HepG2 (cell line): ENCODE results near the gene KLHL21. TPM values are rescaled to one million over a fixed set of nuclear protein-coding genes. Genes with fewer than 3 reads are reported as not detected.

ENCODE experiments used
- ATAC-seq: fragments of 200-7000 bp; cut with Tn5 transposase; 3 replicates; pipeline ENCODE4 v1.9.1; 2020; ENCODE audit warnings: mild to moderate bottlenecking, moderate library complexity
- BruUV-seq: library from RNA; stranded (reverse); fragments of 400-500 nt; replicated peaks from 2 replicates; lab custom pipeline; 2021; lab: Mats Ljungman, UMichigan
- CTCF ChIA-PET: fragments of 300-600 bp; formaldehyde crosslinking; extraction: SDS; loops from one replicate; lab custom pipeline; 2021; ENCODE audit warnings: low total read pairs, inconsistent platforms, low intra/inter-chr PET ratio; lab: Yijun Ruan, JAX
- POLR2A ChIA-PET: fragments of 350-600 bp; sonication (Branson Sonifier 250); formaldehyde crosslinking; loops from one replicate; lab custom pipeline; 2020; ENCODE audit warnings: antibody characterized with exemption, inconsistent platforms; lab: Yijun Ruan, JAX
- DNase-seq: peaks from one replicate; pipeline ENCODE4 v3.0.0-alpha.2; 2015; ENCODE audit warnings: low spot score
- FAIRE-seq: peaks from 3 replicates; lab custom pipeline; 2011; peaks lifted over from hg19 to GRCh38; lab: Jason Lieb, UNC
- H2AFZ ChIP-seq: one replicate; pipeline ENCODE4 v1.6.1; 2011; ENCODE audit warnings: low read length, inconsistent platforms
- H3K27ac ChIP-seq: fragments of 300-600 bp; 3 replicates; pipeline ENCODE4 v1.8.0; 2011; ENCODE audit warnings: mixed run types, mild to moderate bottlenecking, mixed read lengths, low read length, inconsistent platforms; ENCODE audit not compliant: insufficient read depth; ENCODE audit errors: extremely low read length
- H3K27me3 ChIP-seq, 2 experiments: fragments of 200-600 bp in 1 of 2; 2 replicates in 1 of 2; 3 replicates in 1 of 2; pipeline versions ENCODE4 v1.6.0 to v1.8.0; 2011; ENCODE audit warnings: low read length in 2 of 2, mild to moderate bottlenecking in 2 of 2, moderate library complexity in 2 of 2, inconsistent platforms in 1 of 2; ENCODE audit not compliant: insufficient read depth in 2 of 2, control insufficient read depth in 1 of 2
- H3K36me3 ChIP-seq, 2 experiments: fragments of 200-600 bp in 1 of 2; replicated peaks in 1 of 2; 2 replicates in 1 of 2; 3 replicates in 1 of 2; pipeline versions ENCODE4 v1.5.1 to v1.8.0; 2011; ENCODE audit warnings: low read length in 2 of 2, inconsistent platforms in 1 of 2; ENCODE audit not compliant: insufficient read depth in 2 of 2, control insufficient read depth in 1 of 2
- H3K4me1 ChIP-seq: 2 replicates; pipeline ENCODE4 v1.5.1; 2012; ENCODE audit warnings: low read length, inconsistent platforms; ENCODE audit not compliant: insufficient read depth
- H3K4me2 ChIP-seq: 2 replicates; pipeline ENCODE4 v1.6.0; 2011; ENCODE audit warnings: low read depth, low read length, inconsistent platforms
- H3K4me3 ChIP-seq, 3 experiments: fragments of 200-600 bp in 1 of 3; sonication (generic), shearing (Covaris generic) in 1 of 3; replicated peaks in 1 of 3; 2 replicates each; pipeline ENCODE4 v1.5.1; 2011 to 2016; ENCODE audit warnings: low read length in 3 of 3, inconsistent platforms in 2 of 3, low read depth in 2 of 3, mild to moderate bottlenecking in 2 of 3, control low read depth in 1 of 3, mixed read lengths in 1 of 3; ENCODE audit not compliant: insufficient read depth in 1 of 3
- H3K79me2 ChIP-seq: one replicate; pipeline ENCODE4 v1.6.1; 2011; ENCODE audit warnings: low read length, inconsistent platforms; ENCODE audit not compliant: insufficient read depth
- H3K9ac ChIP-seq: 2 replicates; pipeline ENCODE4 v1.6.0; 2011; ENCODE audit warnings: mild to moderate bottlenecking, low read depth, low read length, inconsistent platforms; ENCODE audit not compliant: insufficient read depth
- H3K9me3 ChIP-seq: 2 replicates; pipeline ENCODE4 v1.5.1; 2012; ENCODE audit warnings: mild to moderate bottlenecking, low read length
- H4K20me1 ChIP-seq: 2 replicates; pipeline ENCODE4 v1.6.0; 2011; ENCODE audit warnings: inconsistent platforms, mild to moderate bottlenecking, low read length, moderate library complexity; ENCODE audit not compliant: insufficient read depth
- AGO2 ChIP-seq: fragments of 200-400 bp; formaldehyde crosslinking; optimal IDR thresholded peaks from 2 replicates; pipeline ENCODE3; 2017; ENCODE audit warnings: mild to moderate bottlenecking, low read depth, low read length, moderate library complexity
- HNRNPL ChIP-seq: fragments of 200-400 bp; formaldehyde crosslinking; IDR thresholded peaks from 2 replicates; pipeline ENCODE4 v1.6.1; 2017; ENCODE audit warnings: mild to moderate bottlenecking, low read depth, low read length
- KDM1A ChIP-seq: IDR thresholded peaks from 2 replicates; pipeline ENCODE4 v1.6.1; 2016; ENCODE audit warnings: missing compliant biosample characterization
- KDM5B ChIP-seq: sonication (generic); formaldehyde crosslinking; IDR thresholded peaks from 2 replicates; pipeline ENCODE4 v1.4.0; 2020; ENCODE audit warnings: missing genetic modification reagents, mild to moderate bottlenecking, borderline replicate concordance
- LCORL ChIP-seq, 2 experiments: fragments of 450-650 bp in 1 of 2; sonication (generic) in 1 of 2; formaldehyde crosslinking in 1 of 2; IDR thresholded peaks; 2 replicates each; pipeline versions ENCODE4 v1.5.0 to v1.6.1; 2017 to 2020; ENCODE audit warnings: antibody characterized with exemption in 1 of 2, missing genetic modification reagents in 1 of 2
- ZNF136 ChIP-seq: sonication (generic); formaldehyde crosslinking; IDR thresholded peaks from 2 replicates; pipeline ENCODE4 v1.8.1; 2022; ENCODE audit warnings: low read depth, mild to moderate bottlenecking, moderate library complexity, missing genetic modification reagents
- WGBS: methylation state at CpG from one replicate; pipeline ENCODE4 v1.1.6; 2017; ENCODE audit warnings: low lambda C conversion rate; 5-methylcytosine and 5-hydroxymethylcytosine counted together
- in situ Hi-C: cut with HindIII; loops from 2 replicates; pipeline ENCODE4 v1.10.0; 2017; ENCODE audit warnings: low pct_unique_long_range_greater_than_20kb; ENCODE audit not compliant: extremely low pct_ligation_motif_present
- intact Hi-C: fragments of 100-400 bp; cut with micrococcal nuclease; formaldehyde crosslinking; loops from one replicate; pipeline ENCODE4 v1.10.0; 2022; ENCODE audit not compliant: unreplicated experiment
- polyA plus RNA-seq, 8 experiments: library from polyadenylated mRNA; depleted of rRNA in 3 of 8; stranded (reverse) in 7 of 8; unstranded in 1 of 8; fragments of >200 nt; fragmentation: Illumina TruSeq in 4 of 8; extraction: Trizol in 4 of 8; gene quantifications; 2 replicates each; pipeline versions ENCODE4 v1.2.1 to v1.2.3, GENCODE V29; 2011 to 2016; ENCODE audit warnings: low read depth in 4 of 8, missing spikeins in 1 of 8, mixed read lengths in 1 of 8; ENCODE audit not compliant: insufficient read depth in 1 of 8
- total RNA-seq, 5 experiments: library from RNA; depleted of rRNA; stranded (reverse); fragments of >200 nt; fragmentation: Illumina TruSeq; extraction: Trizol; gene quantifications; 2 replicates each; pipeline ENCODE4 v1.2.3, GENCODE V29; 2016; ENCODE audit warnings: low read depth in 1 of 5

KLHL21 gene
- total and polyA plus RNA-seq, 2 of the 13 experiments (the other 11 are each of a cell fraction or from before 2014, with no cell fraction given) = 14.8 to 25.0 TPM

DNA sequence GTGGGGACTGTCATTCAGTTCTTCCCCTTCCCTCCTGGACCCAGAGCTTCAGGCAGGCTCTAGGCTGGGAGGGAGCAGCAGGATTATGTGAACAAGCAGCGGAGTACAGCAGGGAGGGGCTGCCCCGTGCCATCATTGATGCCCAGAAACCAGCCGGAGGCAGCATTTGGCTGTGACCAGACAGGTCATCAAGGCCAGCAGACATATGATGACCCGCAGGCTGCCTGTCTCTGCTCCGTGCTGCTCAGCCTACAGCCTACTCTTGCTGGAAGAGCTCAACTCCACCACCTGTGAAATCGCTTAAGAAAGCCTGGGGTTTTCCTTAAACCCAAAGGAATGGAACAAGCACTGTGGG lies 4.9 kb downstream of the KLHL21 start (continued):
- TF ChIP-seq KDM5B (CRISPR knock-in tag) = no peak
- TF ChIP-seq HNRNPL = no peak
- TF ChIP-seq, all 625 proteins: peak for 0

DNA sequence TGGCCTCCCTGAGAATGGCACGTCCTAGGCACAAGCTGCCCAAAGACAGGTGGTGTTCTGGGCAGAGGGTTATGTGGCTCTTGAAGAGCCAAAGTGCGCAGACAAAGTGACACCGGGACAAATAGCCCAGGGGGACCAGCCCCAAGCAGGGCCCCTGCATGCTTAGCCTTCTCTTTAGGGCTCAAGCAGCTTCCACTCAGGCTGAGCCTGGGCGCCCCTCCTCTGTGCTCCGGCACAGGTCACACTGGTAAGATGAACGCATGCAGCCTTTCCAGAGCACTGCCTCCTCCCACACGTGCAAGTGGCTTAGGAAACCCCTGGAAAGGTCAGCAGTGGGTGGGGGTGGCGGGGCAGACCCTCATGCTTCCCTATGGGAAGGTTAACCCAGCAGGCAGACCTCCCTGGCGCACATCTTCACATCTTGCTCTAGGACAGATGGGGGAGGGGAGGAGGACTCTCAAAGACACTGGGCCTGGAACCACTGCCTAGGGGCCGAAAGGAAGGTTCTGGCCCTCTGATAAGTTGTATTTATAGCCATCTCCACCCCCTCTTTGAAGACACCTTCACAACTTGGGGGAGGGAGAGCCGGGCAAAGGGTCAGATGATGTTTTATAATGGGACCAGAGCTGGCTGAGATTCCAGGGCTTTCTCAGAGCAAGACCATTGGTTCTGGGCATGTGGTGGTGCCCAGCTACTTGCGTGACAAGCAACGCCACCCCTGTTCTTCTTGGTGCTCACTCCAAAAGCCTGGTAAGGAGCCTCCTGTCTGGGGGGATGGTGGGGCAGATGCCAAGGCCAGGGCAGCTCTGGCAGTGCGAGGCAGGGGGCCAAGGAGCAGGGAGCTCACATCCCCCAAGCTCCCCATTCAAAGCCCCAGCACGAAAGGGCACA lies 5.5 kb downstream of the KLHL21 start:
- H3K4me1 ChIP-seq = peaks cover 31% of the 10 kb centered on the region
- intact Hi-C loops = no loop called here
- no peaks in the 10 kb centered on the region for H3K9me3 ChIP-seq
- POLR2A ChIA-PET = interaction anchor here (1.2 kb wide), 1 partner anchor 19 kb away, joined by 3 read pairs; no protein-coding TSS in a partner anchor
- peaks cover 36 to 72% of the 10 kb centered on the region in 2 experiments for H3K36me3 ChIP-seq
- ATAC-seq = no peak
- no peak for TF ChIP-seq ZNF136 (CRISPR knock-in tag)
- peak; percentile 55 for TF ChIP-seq AGO2
- TF ChIP-seq, all 625 proteins: peak for 1
- no peak overlapping the region for H2AFZ ChIP-seq
- CTCF ChIA-PET = no interaction called here
- H3K4me3 ChIP-seq = no peak overlapping the region
- H4K20me1 ChIP-seq = peaks cover 64% of the 10 kb centered on the region
- H3K27me3 ChIP-seq = no peaks in the 10 kb centered on the region; a peak in 1 of 5 replicates
- in situ Hi-C loops = no loop called here
- FAIRE-seq (no peak), DNase-seq (no peak)
- no peak overlapping the region for H3K9ac ChIP-seq
- H3K27ac ChIP-seq = no peak overlapping the region
- BruUV-seq = no TSS peak
- 92% methylated on average over 11 of the region's 15 CpGs for WGBS
- H3K79me2 ChIP-seq = peaks cover 59% of the 10 kb centered on the region
- H3K4me2 ChIP-seq = no peak overlapping the region

GRCh38 chr1:6596351-6596750 lies 6.3 kb downstream of the KLHL21 start:
- FAIRE-seq (no peak), DNase-seq (no peak), ATAC-seq (no peak)
- H3K9ac ChIP-seq = no peak overlapping the region
- H3K4me2 ChIP-seq = no peak overlapping the region
- ChIA-PET POLR2A (no interaction called here), CTCF (no interaction called here)
- peaks cover 40 to 79% of the 10 kb centered on the region in 2 experiments for H3K36me3 ChIP-seq
- in situ Hi-C loops (no loop called here), intact Hi-C loops (no loop called here)
- no peak overlapping the region for H2AFZ ChIP-seq
- peaks cover 51% of the 10 kb centered on the region for H3K79me2 ChIP-seq
- no TSS peak for BruUV-seq
- H3K27me3 ChIP-seq = no peaks in the 10 kb centered on the region; a peak in 1 of 5 replicates
- peaks cover 31% of the 10 kb centered on the region for H3K4me1 ChIP-seq
- no peaks in the 10 kb centered on the region for H3K9me3 ChIP-seq
- H4K20me1 ChIP-seq = peaks cover 67% of the 10 kb centered on the region
- TF ChIP-seq KDM1A (CRISPR knock-in tag) = no peak
- peak; percentile 87 for TF ChIP-seq LCORL (IDR thresholded peaks at IDR 0.05)
- TF ChIP-seq LCORL (CRISPR knock-in tag; IDR thresholded peaks at IDR 0.05) = no peak
- WGBS = 89% methylated on average over 7 of the region's 7 CpGs
- no peak overlapping the region for H3K4me3 ChIP-seq
- H3K27ac ChIP-seq = no peak overlapping the region
